Effector CD4-positive, alpha-beta T cell (primary cell): ENCODE measurements around the gene CHDH.

Experiments
- DNase-seq: peaks from one replicate; pipeline ENCODE4 v3.0.0-alpha.2; 2020

CHDH gene

DNA sequence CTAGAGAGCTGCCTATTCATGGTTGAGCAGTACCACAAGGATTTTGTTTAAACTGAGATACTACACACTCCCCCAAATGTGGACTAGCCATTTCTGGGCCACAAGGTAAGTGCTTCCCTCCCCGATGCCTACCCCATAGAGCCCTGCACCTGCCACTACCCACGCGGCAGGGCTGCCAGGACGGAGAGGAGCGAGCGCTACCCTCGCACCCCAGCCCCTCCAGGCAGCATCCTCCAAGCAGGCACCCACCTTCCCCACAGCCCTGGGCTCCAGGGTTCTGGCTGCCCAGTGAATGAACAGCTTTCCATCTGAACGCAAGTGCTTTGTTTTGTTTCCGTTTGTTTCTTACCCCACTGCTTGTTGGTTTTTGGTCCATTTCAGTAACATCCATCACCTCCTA lies 59.2 kb downstream of the CHDH start:
- no peak for DNase-seq

DNA sequence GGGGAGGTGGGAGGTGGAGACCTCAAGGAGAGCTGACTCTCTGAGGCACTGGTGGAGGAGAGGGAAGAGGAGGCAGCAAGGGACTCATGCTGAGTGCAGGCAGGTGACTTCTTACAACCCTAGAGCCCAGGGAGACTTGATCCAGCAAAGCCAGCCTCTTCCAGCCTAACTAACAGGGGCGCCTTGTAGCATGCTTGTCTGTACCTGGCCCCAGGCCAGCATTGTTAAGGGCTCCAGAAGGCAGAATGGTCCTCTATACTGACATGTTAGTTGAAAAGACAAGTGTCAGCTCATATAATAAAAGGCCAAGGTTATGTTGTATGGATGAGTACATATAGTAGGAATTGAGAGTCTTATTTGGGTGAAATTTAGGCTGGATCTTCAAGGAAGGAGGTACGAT lies 65.4 kb downstream of the CHDH start:
- no peak for DNase-seq

DNA sequence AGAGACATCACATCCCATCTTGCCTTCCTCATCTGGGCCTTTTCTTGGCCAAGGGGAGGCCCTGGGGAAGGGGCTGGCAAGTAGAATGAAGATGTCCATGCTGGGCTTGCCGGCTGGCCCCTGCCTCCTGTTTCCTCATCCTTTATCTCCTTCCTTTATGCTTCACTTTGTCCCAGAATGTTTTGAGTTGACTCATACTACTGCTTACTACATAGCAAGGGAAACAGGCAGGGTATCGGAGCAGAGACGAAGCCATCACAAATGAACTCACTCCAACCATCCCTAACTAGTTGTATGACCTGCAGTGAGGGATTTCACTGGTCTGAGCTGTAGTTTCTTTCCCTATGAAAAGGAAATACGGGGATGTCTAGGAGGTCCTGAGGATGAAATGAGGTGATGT lies 66.0 kb downstream of the CHDH start:
- no peak for DNase-seq

DNA sequence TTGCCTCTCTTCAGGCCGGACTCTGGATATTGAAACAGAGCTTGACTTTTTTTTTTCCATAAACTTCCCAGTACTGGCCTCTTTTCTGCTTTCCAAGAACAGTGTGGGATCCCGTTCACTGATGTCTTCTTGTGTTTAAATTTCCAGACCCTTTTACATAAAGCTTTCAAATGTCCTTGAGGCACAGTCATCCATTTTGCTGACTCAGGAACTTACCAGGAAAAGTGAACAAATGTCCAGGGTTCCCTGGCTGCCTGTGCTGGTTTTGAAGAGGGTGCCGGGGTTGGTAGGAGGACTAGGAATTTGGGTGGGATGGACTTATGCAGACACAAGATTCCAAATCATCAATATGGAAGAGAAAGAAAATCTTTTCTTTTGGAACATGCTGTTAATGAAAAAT lies 68.1 kb downstream of the CHDH start:
- no peak for DNase-seq

- no peak for DNase-seq
These were observed 68.8 kb downstream of the CHDH start for GRCh38 chr3:53777468-53777867.

GRCh38 chr3:53776494-53777101 lies 69.6 kb downstream of the CHDH start:
- no peak for DNase-seq

DNA sequence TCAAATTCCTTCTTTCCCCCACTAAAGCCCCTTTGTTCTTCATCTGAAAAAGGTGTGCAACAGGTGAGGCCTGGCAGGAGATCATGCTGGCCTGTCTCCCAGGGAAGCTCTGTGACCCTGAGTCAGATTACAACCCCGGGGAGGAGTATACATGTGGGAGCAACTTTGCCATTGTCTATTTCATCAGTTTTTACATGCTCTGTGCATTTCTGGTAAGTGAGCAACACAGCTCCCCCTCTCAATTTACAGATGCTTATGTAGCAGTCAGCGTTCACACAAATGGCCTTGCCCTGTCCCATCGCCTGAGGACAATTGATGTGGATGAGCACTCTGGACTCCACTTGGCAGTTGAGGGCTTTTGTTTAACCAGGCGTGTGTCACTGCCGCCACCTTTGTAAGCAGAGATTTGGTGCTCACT lies 70.4 kb downstream of the CHDH start:
- DNase-seq: no peak

DNA sequence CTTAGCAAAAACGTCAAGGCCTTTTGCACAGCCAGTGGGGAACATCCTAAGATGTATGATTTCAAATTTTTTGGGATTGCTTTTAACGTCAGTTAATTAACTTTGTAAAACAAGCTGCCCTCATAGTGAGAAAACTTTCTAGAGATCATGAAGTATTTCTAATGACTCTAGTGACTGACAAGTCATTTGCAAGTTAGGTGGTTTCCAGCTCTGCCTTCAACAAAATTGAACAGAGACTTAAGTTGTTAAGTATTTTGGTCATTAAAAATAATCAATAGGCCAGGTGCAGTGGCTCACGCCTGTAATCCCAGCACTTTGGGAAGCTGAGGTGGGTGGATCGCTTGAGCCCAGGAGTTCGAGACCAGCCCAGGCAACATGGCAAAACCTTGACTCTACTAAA lies 71.2 kb downstream of the CHDH start:
- no peak for DNase-seq

- no peak for DNase-seq
These were observed 71.8 kb downstream of the CHDH start for GRCh38 chr3:53774414-53774813.

DNA sequence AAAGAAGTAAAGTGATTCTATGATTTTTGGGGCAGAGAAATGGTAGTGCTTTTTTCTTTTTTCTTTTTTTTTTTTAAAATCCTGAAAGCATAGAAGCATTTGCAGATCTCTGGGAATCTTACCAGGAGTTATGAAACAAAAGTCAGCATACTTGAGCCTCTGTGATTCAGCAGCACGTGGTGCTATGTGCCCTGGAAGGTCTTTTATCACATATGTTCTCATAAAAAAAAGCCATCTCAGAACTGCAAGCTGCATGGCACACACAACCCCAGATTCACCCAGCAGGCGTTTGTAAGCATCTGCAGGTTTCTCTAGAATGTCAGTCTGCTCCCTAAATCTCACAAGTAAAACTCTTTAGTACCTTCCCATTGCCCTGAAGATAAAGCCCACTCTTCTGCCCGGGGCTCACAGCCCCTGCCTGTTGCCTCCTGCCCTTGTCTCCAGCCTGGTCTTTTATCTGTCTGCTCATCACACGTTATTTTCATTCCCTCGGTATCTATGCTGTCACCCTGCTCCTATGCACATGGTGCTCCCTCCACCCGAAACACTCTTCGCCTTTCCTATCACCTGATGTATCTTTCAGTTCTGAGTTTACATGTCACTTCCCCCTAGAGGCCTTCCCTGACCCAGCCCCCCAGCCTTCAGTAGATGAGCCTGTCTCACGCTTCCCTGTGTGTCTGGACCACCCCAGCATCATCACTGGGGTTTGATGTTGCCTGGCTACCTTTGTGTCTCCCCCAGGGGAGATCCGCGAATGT lies 72.4 kb downstream of the CHDH start:
- no peak for DNase-seq

GRCh38 chr3:53773021-53773436 lies 73.2 kb downstream of the CHDH start:
- DNase-seq: no peak

- DNase-seq: no peak
These were observed 73.7 kb downstream of the CHDH start for GRCh38 chr3:53772562-53772961.

DNA sequence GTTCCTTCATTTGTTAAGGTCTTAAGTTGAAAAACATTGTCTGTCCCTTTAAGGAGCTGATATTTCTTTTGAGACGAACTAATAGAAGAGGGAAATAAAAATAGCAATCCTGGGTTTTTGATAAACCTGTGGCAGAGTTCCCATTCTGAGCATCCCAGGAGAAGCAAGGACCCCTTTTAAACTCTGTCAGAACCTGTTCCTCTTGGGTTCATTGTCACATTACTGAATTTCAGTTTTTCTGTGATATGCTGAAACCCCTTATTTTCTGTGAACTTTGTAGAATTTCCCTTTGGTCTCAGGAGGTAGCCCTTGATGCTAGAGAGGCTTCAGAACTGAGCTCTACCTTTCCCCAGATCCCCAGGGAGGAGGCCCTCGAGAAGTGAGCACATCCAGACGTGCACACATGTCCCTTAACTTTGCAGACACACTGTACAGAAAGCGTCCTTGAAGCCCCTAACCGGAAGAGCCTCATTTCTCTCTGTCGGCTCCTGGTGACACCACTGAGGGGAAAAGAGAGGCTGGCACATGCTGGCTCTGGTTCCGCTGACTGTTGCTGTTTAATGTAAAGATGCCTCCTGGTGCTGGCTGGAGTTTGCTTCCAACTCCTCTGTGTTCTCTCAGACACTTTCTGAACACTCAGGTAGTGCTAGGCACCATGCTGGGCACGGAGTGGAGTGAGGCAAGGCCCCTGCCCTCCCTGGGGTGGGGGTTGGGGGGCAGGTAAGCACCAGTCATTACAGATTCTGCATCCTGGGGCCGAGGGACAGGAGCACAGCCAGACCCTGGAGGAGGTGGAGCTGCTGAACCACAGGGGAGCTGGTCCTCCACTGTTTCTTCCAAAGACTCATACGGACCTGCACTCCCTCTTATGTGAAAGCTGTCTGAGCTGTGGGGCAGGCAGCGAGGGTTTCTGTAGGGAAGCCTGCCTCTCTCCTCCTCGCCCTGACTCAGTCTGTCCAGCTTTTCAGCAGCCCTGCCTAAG lies 77.5 kb downstream of the CHDH start:
- DNase-seq: no peak

DNA sequence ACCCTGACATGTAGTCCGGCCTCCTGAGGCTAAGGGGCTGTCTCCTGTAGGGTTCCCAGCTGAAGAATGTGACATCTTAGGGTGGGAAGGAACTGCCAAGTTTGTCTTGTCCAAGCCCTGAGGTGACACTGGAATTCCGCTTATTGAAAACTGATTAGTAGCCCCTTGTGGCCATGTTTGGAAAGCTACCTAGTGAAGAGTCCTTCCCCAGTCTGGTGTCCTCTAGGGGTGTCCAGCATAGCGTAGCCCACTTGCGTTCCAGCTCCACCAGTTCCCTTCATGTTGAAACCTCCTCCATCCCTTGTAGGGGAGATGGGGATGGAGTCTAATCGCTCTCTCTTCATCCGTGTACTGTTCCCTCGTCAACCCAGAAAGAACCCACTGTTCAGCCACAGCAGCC lies 79.5 kb downstream of the CHDH start:
- DNase-seq: no peak

- no peak for DNase-seq
These were observed 80.5 kb downstream of the CHDH start for GRCh38 chr3:53765753-53766152.

- DNase-seq: no peak
These were observed 82.0 kb downstream of the CHDH start for GRCh38 chr3:53764026-53764775.

DNA sequence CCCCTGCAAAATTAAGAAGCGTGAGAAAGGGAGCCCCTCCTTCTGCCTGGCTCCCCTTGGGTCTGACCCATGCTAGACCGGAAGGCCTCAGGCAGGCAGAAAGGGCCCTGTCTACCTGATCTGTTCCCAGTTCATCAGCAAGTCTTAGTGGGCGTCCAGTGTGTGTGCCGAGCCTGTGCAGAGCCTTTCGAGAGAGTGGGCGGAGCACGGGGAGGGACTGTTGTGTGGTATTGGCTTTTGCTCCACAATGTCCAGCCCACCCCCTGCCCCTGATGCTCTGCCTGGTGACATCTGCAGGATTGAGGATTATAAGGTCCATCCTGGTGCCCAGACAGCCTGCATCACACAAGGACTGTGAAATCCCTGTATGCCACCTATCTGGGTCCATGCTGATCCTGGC lies 82.9 kb downstream of the CHDH start:
- DNase-seq: no peak
